Measurements from ENCODE around the gene TLE1.

Gene TLE1

GRCh38 chr9:81565609-81566008 lies 123.7 kb downstream of the TLE1 start:
- no peak for DNase-seq

GRCh38 chr9:81565144-81565543 lies 124.2 kb downstream of the TLE1 start:
- no peak for DNase-seq

- DNase-seq = no peak
Observed at GRCh38 chr9:81564632-81565031, 124.7 kb downstream of the TLE1 start.

- no peak for DNase-seq
Observed at GRCh38 chr9:81563739-81564138, 125.6 kb downstream of the TLE1 start.

GRCh38 chr9:81563020-81563407 lies 126.3 kb downstream of the TLE1 start:
- no peak for DNase-seq

GRCh38 chr9:81562231-81563019 lies 126.9 kb downstream of the TLE1 start:
- no peak for DNase-seq

- DNase-seq = no peak
Observed at GRCh38 chr9:81560851-81561732, 128.3 kb downstream of the TLE1 start.

- no peak for DNase-seq
Observed at GRCh38 chr9:81559709-81560108, 129.6 kb downstream of the TLE1 start.

- DNase-seq = no peak
Observed at GRCh38 chr9:81559197-81559596, 130.2 kb downstream of the TLE1 start.

GRCh38 chr9:81558091-81558830 lies 131.1 kb downstream of the TLE1 start:
- DNase-seq = no peak

GRCh38 chr9:81557452-81558090 lies 131.8 kb downstream of the TLE1 start:
- DNase-seq = no peak

GRCh38 chr9:81556923-81557322 lies 132.4 kb downstream of the TLE1 start:
- no peak for DNase-seq

- DNase-seq = no peak
Observed at GRCh38 chr9:81552581-81552991, 136.8 kb downstream of the TLE1 start.

- no peak for DNase-seq
Observed at GRCh38 chr9:81550207-81550583, 139.2 kb downstream of the TLE1 start.

GRCh38 chr9:81549500-81550206 lies 139.7 kb downstream of the TLE1 start:
- DNase-seq = no peak

GRCh38 chr9:81548911-81549310 lies 140.4 kb downstream of the TLE1 start:
- DNase-seq = no peak

GRCh38 chr9:81546489-81546888 lies 142.9 kb downstream of the TLE1 start:
- no peak for DNase-seq

GRCh38 chr9:81543695-81544094 lies 145.7 kb downstream of the TLE1 start:
- DNase-seq = no peak

- DNase-seq = no peak
Observed at GRCh38 chr9:81542118-81542889, 147.0 kb downstream of the TLE1 start.

- DNase-seq = no peak
Observed at GRCh38 chr9:81540142-81540710, 149.1 kb downstream of the TLE1 start.

GRCh38 chr9:81539317-81539716 lies 150.0 kb downstream of the TLE1 start:
- no peak for DNase-seq
